ENCODE results near the gene ARAP3.

ARAP3 gene

DNA sequence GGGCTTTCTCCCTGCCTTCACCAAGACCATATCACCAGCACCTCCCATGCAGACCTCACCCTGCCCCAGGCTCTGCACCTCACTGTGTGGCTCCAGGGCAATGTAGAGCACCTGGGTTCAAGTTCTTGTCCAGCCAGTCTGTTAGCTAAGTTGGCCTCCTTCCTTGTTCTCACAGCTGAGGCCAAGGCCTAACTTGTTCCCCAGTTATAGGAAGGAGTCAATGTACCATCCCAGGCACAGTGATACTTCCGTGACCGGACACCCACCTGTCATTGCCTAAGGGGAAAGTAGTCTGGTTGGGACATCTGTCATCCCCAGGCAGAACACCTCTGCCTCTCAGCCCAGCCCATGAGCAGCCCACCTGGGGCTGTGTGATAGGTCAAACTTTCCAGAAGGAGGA, 14.4 kb upstream of the ARAP3 start:
- DNase-seq = no peak

DNA sequence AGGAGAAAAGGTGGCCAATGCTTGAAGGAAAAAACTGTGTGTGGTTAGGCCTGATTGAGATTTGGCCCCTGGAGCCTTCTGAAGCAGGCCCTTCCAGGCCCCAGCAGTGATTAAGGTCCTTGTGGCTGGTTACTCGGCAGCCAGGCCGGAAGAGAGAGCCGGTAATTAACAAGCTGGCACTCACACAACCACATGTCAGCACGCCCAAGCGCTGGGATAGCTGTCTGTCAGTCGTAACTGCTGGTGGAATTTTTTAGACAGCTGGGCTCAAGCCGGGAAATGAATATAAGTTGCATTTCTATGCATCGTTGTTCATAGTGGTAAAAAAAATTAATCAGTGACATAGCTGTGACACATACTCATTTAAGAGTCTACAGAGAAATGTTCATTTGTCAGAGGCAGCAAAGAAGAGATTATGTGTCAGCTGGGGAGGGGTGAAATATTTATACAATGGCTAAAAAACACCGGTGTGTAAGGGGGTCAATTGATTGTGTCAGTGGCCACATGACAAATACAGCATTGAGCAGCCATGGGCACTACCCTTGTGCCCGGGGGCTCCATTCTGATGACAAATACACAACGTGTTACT, 13.7 kb upstream of the ARAP3 start:
- DNase-seq = no peak

DNA sequence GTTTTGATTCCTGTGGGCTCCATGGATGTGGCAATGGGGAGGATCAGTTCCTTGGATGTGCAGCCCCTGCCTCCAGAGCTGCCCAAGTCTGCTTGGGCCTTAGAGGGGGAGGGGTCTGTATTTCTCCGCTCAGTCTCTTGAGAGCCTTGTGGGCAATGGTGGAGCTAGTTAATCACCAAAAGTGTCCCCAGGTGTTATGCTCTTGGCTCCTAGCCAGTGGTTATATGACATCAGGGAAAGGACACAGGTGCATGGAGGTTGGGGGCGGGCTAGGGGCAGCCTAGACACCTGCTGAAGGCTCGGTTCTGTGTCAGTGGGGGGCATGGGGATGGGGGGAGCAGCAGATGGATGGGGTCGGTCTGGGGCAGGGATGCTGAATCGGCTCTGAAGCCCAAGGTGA, 12.4 kb upstream of the ARAP3 start:
- no peak for DNase-seq

DNA sequence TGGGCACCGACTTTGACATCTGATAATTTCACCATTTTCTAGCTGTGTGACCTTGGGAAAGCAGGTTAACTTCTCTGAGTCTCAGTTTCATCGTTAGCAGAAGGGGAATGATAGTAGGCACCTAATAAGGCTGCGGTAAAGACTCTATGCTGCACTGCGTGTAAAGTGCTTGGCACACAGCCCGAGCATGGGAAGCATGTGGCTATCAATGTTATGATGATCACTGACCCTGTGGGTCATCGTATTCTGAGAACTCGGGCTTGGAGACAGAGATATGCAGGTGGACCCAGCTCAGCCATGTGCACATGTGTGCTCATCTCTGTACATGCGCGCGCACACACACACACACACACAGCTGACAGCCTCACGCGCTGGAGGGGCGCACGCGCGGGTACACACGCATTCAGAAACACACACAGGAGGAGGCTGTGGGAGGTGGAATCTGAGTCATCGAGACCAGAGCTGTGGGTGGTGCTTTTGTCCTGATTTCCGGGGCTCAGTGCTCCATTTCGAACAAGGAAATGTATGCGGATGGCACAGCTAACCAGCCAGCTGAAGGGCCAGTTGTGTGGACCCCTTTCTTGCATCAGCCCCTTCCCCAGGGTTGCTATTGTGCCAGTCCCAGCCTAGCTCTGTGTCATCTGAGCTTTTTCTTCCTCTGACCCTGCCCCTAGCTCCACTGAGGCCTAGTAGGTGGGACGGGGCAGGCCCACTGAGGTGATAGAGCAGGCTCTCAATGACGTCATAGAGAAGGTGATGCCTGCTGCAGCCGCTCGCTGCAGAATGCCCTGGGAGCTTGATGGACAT, 11.1 kb upstream of the ARAP3 start:
- DNase-seq = peak; percentile 15

DNA sequence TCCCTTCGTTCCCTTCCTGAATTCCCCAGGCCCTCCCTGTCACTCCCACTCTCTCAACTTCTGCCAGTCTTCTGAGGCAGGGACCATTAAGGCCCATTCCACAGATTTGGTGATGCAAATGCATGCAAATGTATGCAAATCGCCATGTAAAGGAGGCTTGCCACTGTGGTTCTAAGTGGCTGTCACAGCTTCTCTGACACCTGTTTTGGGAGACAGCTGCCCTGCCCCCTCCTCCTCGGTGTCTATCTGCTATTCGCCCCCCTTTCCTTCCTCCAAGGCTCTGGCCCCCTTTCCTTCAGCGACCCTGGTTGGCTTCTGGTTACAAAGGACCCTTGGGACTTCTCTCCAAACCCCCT, 10.5 kb upstream of the ARAP3 start:
- no peak for DNase-seq

DNA sequence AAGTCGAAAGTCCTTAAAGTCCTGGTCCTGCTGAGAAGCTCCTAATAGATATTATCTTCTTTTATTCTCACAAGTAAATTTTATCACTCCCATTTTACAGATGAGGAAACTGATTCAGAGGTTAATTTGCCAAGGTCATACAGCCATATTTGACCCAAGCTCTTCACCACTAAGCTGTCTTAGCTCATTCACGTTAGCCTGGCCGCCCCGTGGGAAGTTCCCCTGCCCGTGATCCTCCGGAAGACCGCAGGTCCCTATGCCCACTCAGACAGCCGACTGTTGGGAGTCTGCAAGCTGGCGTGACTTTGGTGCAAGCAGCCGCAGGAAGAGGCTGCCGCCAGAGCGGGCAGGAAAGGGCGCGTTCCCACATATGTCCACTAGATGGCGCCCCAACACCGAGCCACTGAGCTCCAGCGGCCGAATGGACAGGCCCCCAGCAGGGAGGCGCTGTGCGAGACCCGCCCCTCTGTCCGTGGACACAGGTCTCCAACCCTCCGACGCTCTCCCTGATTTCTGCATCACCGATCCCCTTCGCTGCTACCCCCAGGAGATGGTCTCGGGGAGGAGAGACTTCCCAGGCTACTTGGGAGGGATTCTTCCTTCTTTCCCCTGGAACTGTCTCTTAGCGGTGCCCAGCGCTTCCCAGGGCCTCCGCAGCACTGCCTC, 10.0 kb upstream of the ARAP3 start:
- peak; percentile 44 for DNase-seq

DNA sequence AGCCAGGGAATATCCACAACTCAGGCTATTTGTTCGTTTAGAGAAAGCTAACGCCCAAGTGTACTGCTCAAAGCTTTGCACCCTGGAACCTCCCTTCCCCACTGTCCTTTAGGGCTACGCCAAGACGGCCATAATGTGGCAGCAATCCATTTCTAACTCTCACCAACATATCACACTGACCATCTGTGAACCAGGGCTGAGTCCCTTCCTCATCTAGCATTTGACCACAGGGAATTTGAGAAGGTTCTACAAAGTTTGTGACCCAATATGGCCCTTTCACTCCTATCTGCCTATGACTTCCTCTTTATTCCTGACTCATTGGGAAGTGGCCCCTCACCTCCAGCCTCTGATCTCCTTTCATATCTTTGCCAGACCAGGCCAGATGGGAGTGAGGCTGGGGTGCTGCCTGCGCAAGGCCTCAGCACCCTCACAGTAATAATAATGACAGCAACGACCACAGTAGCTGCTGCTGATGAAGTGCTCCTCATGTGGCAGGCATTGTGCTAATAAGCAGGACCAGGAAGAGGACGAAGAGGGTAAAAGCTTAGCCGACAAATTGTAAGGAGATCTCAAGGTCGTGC, 9.3 kb upstream of the ARAP3 start:
- DNase-seq = no peak

DNA sequence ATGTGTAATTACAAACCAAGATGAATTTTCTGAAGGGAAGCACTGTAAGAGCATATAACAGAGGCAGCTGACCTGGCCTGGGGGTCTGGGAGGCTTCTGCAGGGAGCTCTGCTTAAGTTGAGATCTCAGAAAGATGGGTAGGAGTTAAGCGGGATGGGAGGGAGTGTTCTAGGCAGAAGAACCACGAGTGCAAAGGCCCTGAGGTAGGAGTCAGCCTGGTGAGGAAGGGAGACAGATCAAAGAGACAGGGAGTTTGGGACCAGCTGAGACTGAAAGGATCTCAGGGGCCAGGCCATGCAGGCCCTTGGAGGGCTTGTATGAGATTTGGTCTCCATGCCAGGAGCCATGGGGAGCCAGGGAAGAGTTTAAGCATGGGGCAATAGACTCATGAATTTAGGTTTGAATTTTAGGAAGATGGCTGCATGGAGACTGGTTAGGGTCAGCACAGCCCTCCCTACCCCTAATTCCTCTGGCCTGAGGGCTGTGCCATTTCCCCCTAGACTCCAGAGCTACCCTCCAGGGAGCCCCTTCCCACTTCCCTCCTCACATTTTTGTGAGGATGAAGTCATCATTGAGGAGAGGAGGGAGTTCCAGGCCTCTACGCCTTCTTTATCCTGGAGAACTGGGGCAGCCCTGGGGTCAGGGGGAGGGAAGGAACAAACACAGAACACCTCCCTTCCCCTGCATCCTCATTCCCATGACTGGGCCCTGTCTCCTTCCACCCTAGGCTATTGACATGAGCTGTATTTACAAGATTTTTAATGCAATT, 4.8 kb upstream of the ARAP3 start:
- DNase-seq = no peak

DNA sequence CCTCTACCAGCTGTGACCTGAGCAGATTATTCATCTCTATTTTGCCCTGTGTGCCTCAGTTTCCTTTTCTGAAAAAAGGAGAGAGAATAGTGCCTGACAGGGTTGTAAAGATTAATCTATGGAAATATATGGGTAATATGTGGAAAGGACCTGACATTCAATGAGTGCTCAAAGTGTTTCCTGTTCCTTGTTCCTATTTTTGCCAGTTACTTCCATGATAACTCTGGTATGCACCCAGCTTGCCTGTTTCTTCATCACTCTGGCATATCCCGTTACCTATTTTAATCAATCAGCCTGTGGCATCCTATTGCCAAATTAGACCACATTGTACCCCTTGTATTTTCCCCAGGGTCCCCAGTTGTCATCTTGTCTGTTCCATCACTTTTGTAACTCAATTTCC, 3.6 kb upstream of the ARAP3 start:
- DNase-seq = no peak

DNA sequence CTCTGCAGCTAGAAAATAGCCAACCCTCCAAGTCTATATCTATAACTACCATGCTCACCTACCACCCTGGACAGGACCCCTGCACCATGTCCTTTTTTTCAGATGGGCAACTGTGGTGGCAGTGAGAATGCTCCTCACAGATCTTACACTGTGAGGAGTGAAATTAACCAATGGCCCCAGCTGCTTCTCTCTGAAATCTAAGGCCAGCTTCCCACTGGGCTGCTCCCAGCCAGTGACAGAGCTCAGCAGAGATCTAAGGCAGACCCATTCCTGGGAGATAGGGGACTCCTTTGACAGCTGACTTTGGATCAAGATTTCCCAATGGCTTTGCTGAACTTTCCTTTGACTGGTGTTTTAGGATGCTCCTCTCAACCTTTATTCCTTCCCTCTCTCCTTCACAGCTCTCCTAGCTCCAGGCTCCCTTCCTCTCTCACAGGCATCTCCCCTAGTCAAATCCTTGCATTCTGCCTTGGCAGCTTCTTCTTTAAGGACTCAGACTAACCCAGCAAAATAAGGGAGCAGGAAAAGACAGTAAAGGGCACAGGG, 1.6 kb upstream of the ARAP3 start:
- DNase-seq = no peak

DNA sequence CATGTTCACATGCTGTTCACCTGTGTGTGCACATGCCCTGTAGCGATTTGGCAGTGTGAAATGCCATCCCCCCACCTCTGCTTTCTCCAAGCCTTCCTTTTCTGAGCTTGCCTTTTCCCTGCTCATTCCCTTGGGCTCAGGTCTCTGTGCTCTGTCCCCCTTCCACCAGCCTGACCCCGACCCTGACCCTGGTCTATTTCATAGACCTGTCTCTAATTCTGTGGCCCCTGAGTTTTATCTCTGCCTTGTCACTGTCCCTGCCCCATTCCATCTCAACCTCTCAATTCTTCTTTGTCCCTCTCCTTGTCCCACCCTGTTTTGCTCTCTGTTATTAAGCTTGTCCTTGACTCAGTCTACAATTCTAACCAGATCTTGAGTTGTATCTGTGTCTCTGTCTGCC, 735 bp downstream of the ARAP3 start:
- no peak for DNase-seq

DNA sequence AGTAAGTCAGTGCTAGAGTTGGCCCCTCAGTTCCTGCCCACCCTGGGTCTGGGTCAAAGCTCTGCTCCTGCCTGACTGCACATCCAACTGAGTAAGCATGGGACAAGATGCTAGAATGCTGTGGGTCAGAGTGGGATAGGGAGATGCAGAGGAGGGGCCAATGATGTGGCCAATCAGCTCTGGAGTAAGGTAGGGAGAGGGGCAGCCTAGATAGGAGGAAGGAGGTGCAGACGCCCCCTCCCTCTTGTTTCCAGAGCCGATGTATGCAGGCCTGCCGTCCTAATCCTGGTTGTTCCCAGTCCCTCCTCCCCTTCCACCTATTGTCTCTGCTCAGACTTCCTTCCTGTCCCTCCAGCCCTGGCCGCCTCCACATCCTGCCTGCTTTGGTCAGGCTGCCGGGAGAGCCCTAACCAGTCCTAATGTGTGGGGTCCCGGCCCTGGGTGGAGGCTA, 1.3 kb downstream of the ARAP3 start:
- no peak for DNase-seq

DNA sequence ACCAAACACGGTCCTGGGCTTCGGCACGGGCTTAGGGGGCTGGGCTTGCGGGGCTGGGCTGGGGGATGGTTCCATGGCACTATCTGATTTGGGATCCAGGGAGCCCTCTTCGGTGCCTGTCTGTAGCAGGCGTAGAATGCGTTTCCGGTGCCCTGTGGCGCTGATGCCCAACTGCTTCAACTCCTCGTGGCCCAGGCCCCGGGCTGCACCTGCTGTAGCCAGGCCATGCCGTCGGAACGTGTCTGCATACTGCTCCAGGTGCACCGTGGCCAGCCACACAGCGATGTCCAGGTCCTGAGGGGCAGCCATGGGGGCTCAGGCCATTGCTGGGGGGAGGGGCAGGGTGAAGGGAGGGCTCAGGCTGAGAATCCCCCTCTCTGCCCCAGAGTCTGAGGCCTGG, 1.9 kb downstream of the ARAP3 start:
- no peak for DNase-seq

DNA sequence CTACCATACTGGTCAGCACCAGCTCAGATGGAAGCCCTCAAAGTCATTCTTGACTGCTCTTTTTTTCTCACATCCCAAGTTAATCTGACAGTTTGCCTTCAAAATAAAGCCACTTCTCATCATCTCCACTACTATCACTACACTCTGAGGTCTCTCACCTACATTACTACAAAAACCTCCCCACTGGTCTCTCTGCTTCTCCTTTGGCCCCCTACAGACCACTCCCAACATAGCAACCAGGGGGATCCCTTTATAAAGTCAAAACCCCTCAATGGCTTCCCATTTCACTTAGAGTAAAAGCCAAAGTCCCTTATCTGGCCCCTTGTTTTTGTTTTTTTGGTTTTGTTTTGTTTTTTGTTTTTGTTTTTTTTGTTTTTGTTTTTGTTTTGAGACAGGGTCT, 4.6 kb downstream of the ARAP3 start:
- DNase-seq = no peak

DNA sequence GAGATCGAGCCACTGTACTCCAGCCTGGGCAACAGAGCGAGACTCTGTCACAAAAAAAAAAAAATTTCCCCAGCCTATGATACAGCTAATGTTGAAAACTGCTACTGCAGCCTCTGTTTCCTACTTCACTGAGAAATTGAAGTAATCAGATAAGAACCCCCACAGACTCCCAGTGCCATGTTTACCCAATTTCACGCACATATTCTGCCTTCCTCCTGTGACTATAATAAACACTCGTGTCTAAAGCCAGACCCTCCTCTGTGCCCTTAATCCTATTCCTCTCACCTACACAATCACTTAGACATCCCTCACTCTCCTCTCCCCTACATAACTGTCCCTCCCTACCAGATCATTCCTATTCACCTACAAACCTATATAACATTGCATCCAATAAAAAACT, 6.4 kb downstream of the ARAP3 start:
- DNase-seq = no peak

DNA sequence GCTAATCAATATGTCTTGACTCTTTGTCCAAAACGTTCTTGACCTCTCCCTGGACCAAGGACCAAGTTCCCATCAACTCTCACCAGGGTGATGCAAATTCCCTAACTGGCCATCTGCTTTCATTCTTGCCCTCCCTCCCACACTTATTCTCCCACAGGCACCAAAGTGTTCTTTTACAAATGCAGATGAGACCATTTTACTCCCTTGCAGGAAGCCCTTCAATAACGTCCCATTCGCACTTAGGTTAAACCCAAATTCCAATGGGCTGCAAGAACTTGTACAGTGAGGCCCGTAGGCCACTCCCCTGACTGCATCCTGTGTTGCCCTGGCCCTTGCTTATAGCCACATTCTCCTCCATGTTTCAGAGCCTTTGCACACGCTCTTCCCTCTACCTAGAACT, 7.3 kb downstream of the ARAP3 start:
- DNase-seq = no peak

DNA sequence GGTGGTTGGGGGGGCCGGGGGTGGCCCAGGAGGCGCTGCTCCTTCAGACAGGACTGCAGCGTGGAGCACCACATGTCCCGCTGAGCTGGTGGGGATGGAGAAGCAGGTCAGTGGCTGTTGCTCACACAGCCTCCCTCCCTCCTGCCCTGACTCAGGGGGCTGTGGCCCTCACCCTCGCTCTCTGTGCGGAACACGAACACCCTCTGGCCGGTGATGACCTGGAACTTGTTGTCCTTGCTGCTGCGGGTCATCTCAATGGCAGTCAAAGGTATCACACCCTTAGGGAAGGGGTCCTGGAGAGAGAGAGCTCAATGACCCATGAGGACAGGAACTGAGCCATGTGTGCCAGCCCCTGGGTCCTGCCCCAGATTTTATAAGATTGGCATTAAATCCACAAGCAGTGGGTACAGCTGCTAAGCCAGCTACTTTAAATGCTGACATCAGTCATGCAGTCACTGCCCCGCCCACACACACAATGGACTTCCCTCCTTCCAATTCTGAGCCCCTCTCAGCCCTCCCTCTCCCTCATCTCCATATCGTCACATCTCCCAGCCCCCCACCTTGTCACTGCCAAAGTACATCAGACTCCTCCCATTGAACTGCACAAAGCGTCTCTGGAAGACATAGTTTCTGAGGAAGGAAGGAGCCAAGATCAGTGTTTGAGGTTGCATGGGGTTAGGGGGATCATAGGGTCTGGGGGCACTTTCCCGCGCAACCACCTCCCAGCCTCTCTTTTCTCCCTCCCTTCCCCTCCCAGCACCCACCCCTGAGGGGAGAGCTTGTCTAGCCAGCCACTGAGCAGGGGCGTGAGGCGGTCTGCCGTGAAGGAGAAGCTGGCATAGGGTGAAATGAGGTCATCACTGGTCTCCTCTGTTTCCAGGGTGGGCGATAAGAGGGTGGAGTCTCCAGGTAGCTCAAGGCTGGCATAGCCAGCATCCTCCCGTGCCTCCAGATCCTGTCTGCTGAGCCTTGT, 8.9 kb downstream of the ARAP3 start:
- no peak for DNase-seq

DNA sequence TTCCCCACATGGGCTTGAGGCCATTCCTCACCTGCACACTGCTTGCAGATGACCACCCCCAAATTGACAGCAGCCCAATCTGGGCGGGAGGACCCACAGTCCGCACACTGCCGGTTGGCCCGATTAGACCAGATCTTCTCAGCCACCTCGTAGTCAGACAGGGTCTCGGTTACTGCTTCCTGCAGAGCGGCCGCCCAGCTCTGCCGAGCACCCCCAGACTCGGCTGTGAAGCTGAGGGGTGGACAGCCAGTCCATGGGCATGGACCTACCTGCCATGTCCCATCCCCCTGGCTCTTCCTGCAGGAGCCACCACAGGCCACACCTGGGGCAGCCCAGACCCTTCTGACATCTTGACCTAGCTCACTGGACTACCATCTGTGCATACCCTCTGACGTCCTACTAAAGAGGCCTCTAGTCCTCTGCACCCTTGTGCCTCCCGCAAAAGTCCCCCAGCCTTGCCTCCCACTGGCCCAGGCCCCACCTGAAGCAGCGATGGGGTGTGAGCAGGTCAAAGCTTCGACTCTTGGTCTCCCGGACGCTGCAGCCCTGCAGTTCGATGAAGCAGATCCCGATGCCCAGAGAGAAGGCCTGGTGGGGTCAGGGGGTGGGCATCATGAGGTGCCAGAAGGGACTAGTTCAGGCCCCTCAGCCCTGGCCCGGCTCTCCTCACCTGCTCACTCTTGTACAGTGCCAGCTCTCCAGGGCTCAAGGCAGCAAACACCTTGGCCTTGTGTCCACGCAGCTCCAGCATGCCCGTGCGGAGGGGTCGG, 9.8 kb downstream of the ARAP3 start:
- DNase-seq = no peak

DNA sequence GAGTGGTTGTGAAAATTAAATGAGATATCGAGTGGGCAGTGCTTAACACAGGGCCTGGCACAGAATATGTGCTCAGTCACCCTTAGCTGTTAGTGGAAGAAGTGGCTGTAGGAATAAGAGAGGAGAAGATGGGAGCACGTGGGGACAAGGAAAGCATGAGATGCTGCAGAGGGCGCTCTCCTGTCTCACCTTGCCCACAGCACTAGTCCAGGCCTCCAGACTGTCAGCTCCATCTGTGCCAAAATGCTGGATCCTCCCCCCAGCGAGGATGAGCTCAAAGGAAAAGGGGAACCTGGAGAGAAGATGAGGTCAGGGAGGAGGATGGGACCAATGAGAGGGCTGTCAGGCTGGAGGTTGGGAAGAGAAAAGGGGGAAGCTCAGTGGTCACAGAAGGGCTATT, 12.5 kb downstream of the ARAP3 start:
- DNase-seq = no peak

DNA sequence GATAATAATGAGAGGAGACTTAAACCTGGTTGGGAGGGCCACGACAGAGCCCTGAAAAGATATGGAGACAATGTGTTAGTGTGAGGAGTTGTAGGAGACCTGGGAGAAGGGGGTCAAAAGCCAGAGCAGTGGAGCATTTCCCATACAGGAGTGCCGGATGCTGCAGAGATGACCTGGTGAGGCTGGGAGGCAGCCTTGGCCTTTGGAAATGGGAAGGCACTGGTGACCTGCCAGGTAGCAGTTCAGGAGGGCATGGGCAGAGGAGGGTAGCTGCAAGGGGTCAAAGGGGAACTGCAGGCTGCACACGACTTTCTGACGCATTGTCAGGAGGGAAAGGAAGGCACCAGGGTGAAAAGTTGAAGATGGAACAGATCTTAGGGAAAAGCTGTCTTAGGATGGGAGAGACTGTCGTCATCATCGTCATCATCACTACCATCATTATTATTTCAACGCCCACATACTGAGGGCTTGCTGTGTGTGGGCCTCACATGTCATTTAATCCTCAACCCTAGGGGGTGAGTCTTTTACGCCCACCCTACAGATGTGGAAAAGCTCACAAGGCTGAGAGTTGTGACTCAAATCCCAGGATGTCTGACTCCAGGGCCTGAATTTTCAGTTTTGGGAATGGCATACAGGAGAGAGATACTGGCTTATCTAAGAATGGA, 13.3 kb downstream of the ARAP3 start:
- DNase-seq = no peak

Data from activated gamma-delta T cell (primary cell).